NCI-H748 treated with DMSO at 0.1 percent for 48 hours (cell line): ENCODE measurements around the gene GTF3C1.
"Not testable (repeated sequence)": the region's sequence is repeated elsewhere in the genome, so short reads cannot be mapped to it uniquely, and the experiment has no call there.

Experiments
- DNase-seq: peaks from one replicate; lab custom pipeline; 2025; lab: John Stamatoyannopoulos, UW

Gene GTF3C1

GRCh38 chr16:27462846-27463682 lies 86.6 kb downstream of the GTF3C1 start:
- no peak for DNase-seq

GRCh38 chr16:27462200-27462845 lies 87.4 kb downstream of the GTF3C1 start:
- no peak for DNase-seq

- DNase-seq: no peak
These were observed 88.1 kb downstream of the GTF3C1 start for GRCh38 chr16:27461483-27462171.

GRCh38 chr16:27460663-27461482 lies 88.8 kb downstream of the GTF3C1 start:
- no peak for DNase-seq

- DNase-seq: no peak
These were observed 89.5 kb downstream of the GTF3C1 start for GRCh38 chr16:27460213-27460612.

GRCh38 chr16:27458987-27459688 lies 90.6 kb downstream of the GTF3C1 start:
- no peak for DNase-seq

GRCh38 chr16:27458258-27458657 lies 91.5 kb downstream of the GTF3C1 start:
- DNase-seq: no peak

GRCh38 chr16:27457605-27457900 lies 92.2 kb downstream of the GTF3C1 start:
- DNase-seq: not testable (repeated sequence)

GRCh38 chr16:27455700-27456099 lies 94.0 kb downstream of the GTF3C1 start:
- DNase-seq: no peak

GRCh38 chr16:27453494-27453825 lies 96.3 kb downstream of the GTF3C1 start:
- no peak for DNase-seq

GRCh38 chr16:27452569-27453493 lies 96.9 kb downstream of the GTF3C1 start:
- no peak for DNase-seq

- no peak for DNase-seq
These were observed 99.5 kb downstream of the GTF3C1 start for GRCh38 chr16:27450196-27450549.

GRCh38 chr16:27449434-27450195 lies 100.1 kb downstream of the GTF3C1 start:
- no peak for DNase-seq

GRCh38 chr16:27448532-27449433 lies 100.9 kb downstream of the GTF3C1 start:
- DNase-seq: no peak

- DNase-seq: no peak
These were observed 102.4 kb downstream of the GTF3C1 start for GRCh38 chr16:27447301-27447700.

- DNase-seq: no peak
These were observed 103.0 kb downstream of the GTF3C1 start for GRCh38 chr16:27446721-27447120.

GRCh38 chr16:27445502-27446175 lies 104.1 kb downstream of the GTF3C1 start:
- no peak for DNase-seq

- no peak for DNase-seq
These were observed 105.2 kb downstream of the GTF3C1 start for GRCh38 chr16:27444470-27444869.
